Measurements from ENCODE around the gene TENM3.

TENM3 gene

GRCh38 chr4:182629096-182629495 lies 385.9 kb downstream of the TENM3 start:
- no peak overlapping the region for H3K4me3 ChIP-seq (ENCODE audit: control insufficient read depth, low read depth, low read length)
- DNase-seq (ENCODE audit: low read depth) = no peak
- no peak for TF ChIP-seq CTCF (IDR thresholded peaks at IDR 0.05; ENCODE audit: control insufficient read depth, insufficient read depth, low read depth, low read length, missing control alignments)

GRCh38 chr4:182640491-182640890 lies 397.3 kb downstream of the TENM3 start:
- no peak for TF ChIP-seq CTCF (IDR thresholded peaks at IDR 0.05; ENCODE audit: control insufficient read depth, insufficient read depth, low read depth, low read length, missing control alignments)

GRCh38 chr4:182640932-182641331 lies 397.7 kb downstream of the TENM3 start:
- TF ChIP-seq CTCF (IDR thresholded peaks at IDR 0.05; ENCODE audit: control insufficient read depth, insufficient read depth, low read depth, low read length, missing control alignments) = no peak
- DNase-seq (ENCODE audit: low read depth) = no peak

More at GRCh38 chr4:182640491-182640890, 397.3 kb downstream of the TENM3 start:
- H3K4me3 ChIP-seq (ENCODE audit: control insufficient read depth, low read depth, low read length) = no peak overlapping the region
- no peak for DNase-seq (ENCODE audit: low read depth)

GRCh38 chr4:182642831-182643230 lies 399.6 kb downstream of the TENM3 start:
- H3K4me3 ChIP-seq (ENCODE audit: control insufficient read depth, low read depth, low read length) = no peak overlapping the region
- no peak for TF ChIP-seq CTCF (IDR thresholded peaks at IDR 0.05; ENCODE audit: control insufficient read depth, insufficient read depth, low read depth, low read length, missing control alignments)
- no peak for DNase-seq (ENCODE audit: low read depth)

More at GRCh38 chr4:182640932-182641331, 397.7 kb downstream of the TENM3 start:
- H3K4me3 ChIP-seq (ENCODE audit: control insufficient read depth, low read depth, low read length) = no peak overlapping the region

- TF ChIP-seq CTCF (IDR thresholded peaks at IDR 0.05; ENCODE audit: control insufficient read depth, insufficient read depth, low read depth, low read length, missing control alignments) = no peak
- no peak overlapping the region for H3K4me3 ChIP-seq (ENCODE audit: control insufficient read depth, low read depth, low read length)
- DNase-seq (ENCODE audit: low read depth) = peak; percentile 83
These were observed 400.8 kb downstream of the TENM3 start for GRCh38 chr4:182643801-182644682.

GRCh38 chr4:182644683-182645050 lies 401.5 kb downstream of the TENM3 start:
- no peak for DNase-seq (ENCODE audit: low read depth)
- H3K4me3 ChIP-seq (ENCODE audit: control insufficient read depth, low read depth, low read length) = no peak overlapping the region
- TF ChIP-seq CTCF (IDR thresholded peaks at IDR 0.05; ENCODE audit: control insufficient read depth, insufficient read depth, low read depth, low read length, missing control alignments) = no peak
